Neural cell (in vitro differentiated cells): Measurements from ENCODE around the gene DCLK3. TPM values are rescaled to one million over a fixed set of nuclear protein-coding genes. Genes with fewer than 3 reads are reported as not detected.

Source experiments
- H2AFZ ChIP-seq: fragments of 200-600, 300-800 bp; sonication (generic), shearing (Covaris generic); 2 replicates; pipeline ENCODE4 v1.6.0; 2014; ENCODE audit warnings: low read depth, mild to moderate bottlenecking, antibody characterized with exemption, low read length, moderate library complexity
- H3F3A ChIP-seq: fragments of 200-600 bp; shearing (Covaris generic); 2 replicates; pipeline ENCODE4 v1.6.1; 2016; ENCODE audit warnings: mild to moderate bottlenecking, moderate library complexity, mixed read lengths, antibody characterized with exemption, low read length; ENCODE audit not compliant: insufficient read depth, poor library complexity, severe bottlenecking
- H3K27ac ChIP-seq: fragments of 200-600, 300-800 bp; sonication (generic), shearing (Covaris generic); 2 replicates; pipeline ENCODE4 v1.5.1; 2014; ENCODE audit warnings: mild to moderate bottlenecking, low read length, moderate library complexity
- H3K27me3 ChIP-seq: fragments of 300-800, 200-600 bp; sonication (generic), shearing (Covaris generic); 2 replicates; pipeline ENCODE4 v1.6.0; 2014; ENCODE audit warnings: mild to moderate bottlenecking, low read depth, low read length, moderate library complexity; ENCODE audit not compliant: insufficient read depth
- H3K36me3 ChIP-seq: fragments of 300-800, 200-600 bp; sonication (generic), shearing (Covaris generic); 2 replicates; pipeline ENCODE4 v1.5.1; 2014; ENCODE audit warnings: mild to moderate bottlenecking, antibody characterized with exemption, low read length, moderate library complexity; ENCODE audit not compliant: insufficient read depth
- H3K4me2 ChIP-seq: fragments of 300-800, 200-600 bp; sonication (generic), shearing (Covaris generic); 2 replicates; pipeline ENCODE4 v1.6.0; 2014; ENCODE audit warnings: mild to moderate bottlenecking, low read length
- H3K4me3 ChIP-seq: fragments of 300-800, 200-600 bp; sonication (generic), shearing (Covaris generic); 2 replicates; pipeline ENCODE4 v1.5.1; 2014; ENCODE audit warnings: mild to moderate bottlenecking, low read length, moderate library complexity
- H3K79me2 ChIP-seq: fragments of 200-600 bp; shearing (Covaris generic); replicated peaks from 2 replicates; pipeline ENCODE4 v1.6.0; 2014; ENCODE audit warnings: mild to moderate bottlenecking, low read length, moderate library complexity; ENCODE audit not compliant: insufficient read depth
- H3K9ac ChIP-seq: fragments of 300-800, 200-600 bp; sonication (generic), shearing (Covaris generic); 2 replicates; pipeline ENCODE4 v1.6.1; 2016; ENCODE audit warnings: mild to moderate bottlenecking, low read length, mixed read lengths
- H3K9me2 ChIP-seq: fragments of 200-600 bp; shearing (Covaris generic); 2 replicates; pipeline ENCODE4 v1.6.1; 2016; ENCODE audit warnings: mild to moderate bottlenecking, low read length, mixed read lengths; ENCODE audit not compliant: insufficient read depth
- H3K9me3 ChIP-seq: fragments of 200-600, 300-800 bp; sonication (generic), shearing (Covaris generic); 2 replicates; pipeline ENCODE4 v1.6.1; 2016; ENCODE audit warnings: mild to moderate bottlenecking, mixed run types, low read length, moderate library complexity, mixed read lengths
- H4K20me1 ChIP-seq: fragments of 200-600 bp; shearing (Covaris generic); 2 replicates; pipeline ENCODE4 v1.6.1; 2016; ENCODE audit warnings: mild to moderate bottlenecking, mixed run types; ENCODE audit not compliant: insufficient read depth
- EP300 ChIP-seq: fragments of 450-650 bp; conservative IDR thresholded peaks from 2 replicates; pipeline ENCODE4 v1.6.1; 2014; ENCODE audit warnings: antibody characterized with exemption, mild to moderate bottlenecking, moderate library complexity; ENCODE audit not compliant: poor library complexity, severe bottlenecking
- EZH2 ChIP-seq: fragments of 200-600, 300-800 bp; shearing (Covaris generic), sonication (generic); IDR thresholded peaks from 2 replicates; pipeline ENCODE4 v1.6.1; 2014; ENCODE audit warnings: antibody characterized with exemption, low read length, borderline replicate concordance, mild to moderate bottlenecking; ENCODE audit not compliant: insufficient read depth, poor library complexity, severe bottlenecking
- MXI1 ChIP-seq: fragments of 450-650 bp; conservative IDR thresholded peaks from 2 replicates; pipeline ENCODE4 v1.6.1; 2014; ENCODE audit warnings: antibody characterized with exemption, mild to moderate bottlenecking; ENCODE audit not compliant: poor library complexity, severe bottlenecking
- POLR2AphosphoS5 ChIP-seq: IDR thresholded peaks from 2 replicates; pipeline ENCODE4 v1.6.1; 2012
- RAD21 ChIP-seq: fragments of 450-650 bp; conservative IDR thresholded peaks from 2 replicates; pipeline ENCODE4 v1.6.1; 2014; ENCODE audit warnings: antibody characterized with exemption, mild to moderate bottlenecking, moderate library complexity
- SMC3 ChIP-seq: fragments of 450-650 bp; conservative IDR thresholded peaks from 2 replicates; pipeline ENCODE4 v1.6.1; 2014; ENCODE audit warnings: antibody characterized with exemption, mild to moderate bottlenecking, moderate library complexity; ENCODE audit not compliant: poor library complexity
- TAF1 ChIP-seq: IDR thresholded peaks from 2 replicates; pipeline ENCODE4 v1.6.1; 2012; ENCODE audit warnings: low read depth
- polyA plus RNA-seq: library from polyadenylated mRNA; depleted of rRNA; stranded (reverse); fragments of >200 nt; gene quantifications from 2 replicates; pipeline ENCODE4 v1.2.3, GENCODE V29; 2014
- TF ChIP-seq, protein P1 (sequence below): IDR thresholded peaks from 2 replicates; pipeline ENCODE4 v1.6.1; 2012; ENCODE audit warnings: borderline replicate concordance
- TF ChIP-seq, protein P2 (sequence below): fragments of 450-650 bp; IDR thresholded peaks from 2 replicates; pipeline ENCODE4 v1.5.1; 2014; ENCODE audit warnings: antibody characterized with exemption, mild to moderate bottlenecking, moderate library complexity; ENCODE audit not compliant: poor library complexity, severe bottlenecking

DCLK3 gene
- polyA plus RNA-seq, 1 donor from 2014 or later: 1.5 TPM

DNA sequence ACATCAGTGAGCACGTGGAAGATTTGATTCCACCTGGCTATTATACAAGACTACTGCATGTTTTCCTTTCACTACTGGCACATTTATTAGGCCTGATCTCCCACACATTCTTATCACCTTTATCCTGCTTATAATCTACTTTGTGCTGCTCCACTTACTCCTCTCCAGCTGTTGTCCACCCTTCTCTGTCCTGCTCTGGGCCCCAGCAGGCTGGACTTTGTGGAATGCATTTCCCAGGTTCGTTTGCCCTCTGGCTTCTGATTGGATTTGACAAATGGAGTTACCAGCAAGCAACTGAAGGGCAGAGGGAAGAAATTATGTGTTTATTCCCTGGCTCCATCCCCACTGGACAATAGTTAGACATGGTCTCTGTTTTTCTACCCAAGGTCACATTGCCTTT is 75.5 kb downstream of the DCLK3 start:
- Histone ChIP-seq H3K36me3 (no peaks in the 10 kb centered on the region), H3K9me3 (peaks cover 9% of the 10 kb centered on the region), H3K27ac (no peak overlapping the region), H3K9ac (no peak overlapping the region), H2AFZ (no peak overlapping the region), H3F3A (no peaks in the 10 kb centered on the region), H3K79me2 (no peaks in the 10 kb centered on the region), H3K4me2 (no peak overlapping the region), H3K4me3 (no peak overlapping the region), H3K9me2 (no peaks in the 10 kb centered on the region), H3K27me3 (no peaks in the 10 kb centered on the region), H4K20me1 (no peaks in the 10 kb centered on the region)
- TF ChIP-seq TAF1 (no peak), EP300 (no peak), EZH2 (no peak), POLR2AphosphoS5 (no peak), SMC3 (no peak), MXI1 (no peak), RAD21 (no peak)
- TF ChIP-seq, protein P1, sequence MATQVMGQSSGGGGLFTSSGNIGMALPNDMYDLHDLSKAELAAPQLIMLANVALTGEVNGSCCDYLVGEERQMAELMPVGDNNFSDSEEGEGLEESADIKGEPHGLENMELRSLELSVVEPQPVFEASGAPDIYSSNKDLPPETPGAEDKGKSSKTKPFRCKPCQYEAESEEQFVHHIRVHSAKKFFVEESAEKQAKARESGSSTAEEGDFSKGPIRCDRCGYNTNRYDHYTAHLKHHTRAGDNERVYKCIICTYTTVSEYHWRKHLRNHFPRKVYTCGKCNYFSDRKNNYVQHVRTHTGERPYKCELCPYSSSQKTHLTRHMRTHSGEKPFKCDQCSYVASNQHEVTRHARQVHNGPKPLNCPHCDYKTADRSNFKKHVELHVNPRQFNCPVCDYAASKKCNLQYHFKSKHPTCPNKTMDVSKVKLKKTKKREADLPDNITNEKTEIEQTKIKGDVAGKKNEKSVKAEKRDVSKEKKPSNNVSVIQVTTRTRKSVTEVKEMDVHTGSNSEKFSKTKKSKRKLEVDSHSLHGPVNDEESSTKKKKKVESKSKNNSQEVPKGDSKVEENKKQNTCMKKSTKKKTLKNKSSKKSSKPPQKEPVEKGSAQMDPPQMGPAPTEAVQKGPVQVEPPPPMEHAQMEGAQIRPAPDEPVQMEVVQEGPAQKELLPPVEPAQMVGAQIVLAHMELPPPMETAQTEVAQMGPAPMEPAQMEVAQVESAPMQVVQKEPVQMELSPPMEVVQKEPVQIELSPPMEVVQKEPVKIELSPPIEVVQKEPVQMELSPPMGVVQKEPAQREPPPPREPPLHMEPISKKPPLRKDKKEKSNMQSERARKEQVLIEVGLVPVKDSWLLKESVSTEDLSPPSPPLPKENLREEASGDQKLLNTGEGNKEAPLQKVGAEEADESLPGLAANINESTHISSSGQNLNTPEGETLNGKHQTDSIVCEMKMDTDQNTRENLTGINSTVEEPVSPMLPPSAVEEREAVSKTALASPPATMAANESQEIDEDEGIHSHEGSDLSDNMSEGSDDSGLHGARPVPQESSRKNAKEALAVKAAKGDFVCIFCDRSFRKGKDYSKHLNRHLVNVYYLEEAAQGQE: no peak
- TF ChIP-seq, protein P2, sequence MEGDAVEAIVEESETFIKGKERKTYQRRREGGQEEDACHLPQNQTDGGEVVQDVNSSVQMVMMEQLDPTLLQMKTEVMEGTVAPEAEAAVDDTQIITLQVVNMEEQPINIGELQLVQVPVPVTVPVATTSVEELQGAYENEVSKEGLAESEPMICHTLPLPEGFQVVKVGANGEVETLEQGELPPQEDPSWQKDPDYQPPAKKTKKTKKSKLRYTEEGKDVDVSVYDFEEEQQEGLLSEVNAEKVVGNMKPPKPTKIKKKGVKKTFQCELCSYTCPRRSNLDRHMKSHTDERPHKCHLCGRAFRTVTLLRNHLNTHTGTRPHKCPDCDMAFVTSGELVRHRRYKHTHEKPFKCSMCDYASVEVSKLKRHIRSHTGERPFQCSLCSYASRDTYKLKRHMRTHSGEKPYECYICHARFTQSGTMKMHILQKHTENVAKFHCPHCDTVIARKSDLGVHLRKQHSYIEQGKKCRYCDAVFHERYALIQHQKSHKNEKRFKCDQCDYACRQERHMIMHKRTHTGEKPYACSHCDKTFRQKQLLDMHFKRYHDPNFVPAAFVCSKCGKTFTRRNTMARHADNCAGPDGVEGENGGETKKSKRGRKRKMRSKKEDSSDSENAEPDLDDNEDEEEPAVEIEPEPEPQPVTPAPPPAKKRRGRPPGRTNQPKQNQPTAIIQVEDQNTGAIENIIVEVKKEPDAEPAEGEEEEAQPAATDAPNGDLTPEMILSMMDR: no peak

DNA sequence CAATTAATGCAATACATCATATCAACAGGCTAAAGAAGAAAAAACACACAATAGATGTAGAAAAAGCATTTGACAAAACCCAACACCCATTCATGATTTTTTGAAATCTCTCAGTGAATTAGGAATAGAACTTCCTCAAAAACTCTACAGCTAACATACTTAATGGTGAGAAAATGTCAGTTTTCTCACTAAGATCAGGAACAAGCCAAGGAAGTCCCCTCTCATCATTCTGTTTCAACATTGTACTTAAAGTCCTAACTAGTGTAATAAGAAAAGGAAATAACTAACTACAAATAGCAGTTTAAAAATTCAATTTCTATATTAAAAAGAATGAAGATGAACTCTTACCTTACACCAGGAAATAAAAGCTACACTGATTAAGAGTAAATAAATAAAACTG is 77.8 kb downstream of the DCLK3 start:
- no peak overlapping the region for H3K27ac ChIP-seq
- no peaks in the 10 kb centered on the region for H4K20me1 ChIP-seq
- H3K4me2 ChIP-seq: no peak overlapping the region
- H3K9me3 ChIP-seq: no peaks in the 10 kb centered on the region
- no peaks in the 10 kb centered on the region for H3K9me2 ChIP-seq
- no peak overlapping the region for H2AFZ ChIP-seq
- no peaks in the 10 kb centered on the region for H3K79me2 ChIP-seq
- H3K36me3 ChIP-seq: no peaks in the 10 kb centered on the region
- no peak overlapping the region for H3K9ac ChIP-seq
- no peaks in the 10 kb centered on the region for H3K27me3 ChIP-seq
- TF ChIP-seq RAD21 (no peak), EP300 (no peak), EZH2 (no peak), TAF1 (no peak), SMC3 (no peak)
- TF ChIP-seq, protein P2: no peak
- H3K4me3 ChIP-seq: no peak overlapping the region
- no peaks in the 10 kb centered on the region for H3F3A ChIP-seq
